Kidney epithelial cell (primary cell): ENCODE data around the gene PHYKPL. TPM values are rescaled to one million over a fixed set of nuclear protein-coding genes. Genes with fewer than 3 reads are reported as not detected.

Source experiments
- DNase-seq: peaks from one replicate; pipeline ENCODE4 v3.0.0-alpha.2; 2010; ENCODE audit warnings: low read depth
- H3K27me3 ChIP-seq: 2 replicates; pipeline ENCODE4 v1.6.0; 2011; ENCODE audit warnings: low read length; ENCODE audit not compliant: control insufficient read depth, insufficient read depth
- H3K36me3 ChIP-seq: 2 replicates; pipeline ENCODE4 v1.5.1; 2011; ENCODE audit warnings: low read length; ENCODE audit not compliant: control insufficient read depth, insufficient read depth
- H3K4me3 ChIP-seq: 2 replicates; pipeline ENCODE4 v1.5.1; 2011; ENCODE audit warnings: low read depth, mild to moderate bottlenecking, control low read depth, low read length
- total RNA-seq: library from RNA; depleted of rRNA; stranded (reverse); fragments of >200 nt; gene quantifications from 2 replicates; pipeline ENCODE4 v1.2.3, GENCODE V29; 2015
- TF ChIP-seq, protein P1 (sequence below): IDR thresholded peaks from 2 replicates; pipeline ENCODE4 v1.5.1; 2011; ENCODE audit warnings: mild to moderate bottlenecking, moderate library complexity, low read length, control low read depth, inconsistent platforms; ENCODE audit not compliant: insufficient read depth, poor library complexity, severe bottlenecking

Gene PHYKPL
- total RNA-seq, 1 donor from 2014 or later, result 18.7 TPM

DNA sequence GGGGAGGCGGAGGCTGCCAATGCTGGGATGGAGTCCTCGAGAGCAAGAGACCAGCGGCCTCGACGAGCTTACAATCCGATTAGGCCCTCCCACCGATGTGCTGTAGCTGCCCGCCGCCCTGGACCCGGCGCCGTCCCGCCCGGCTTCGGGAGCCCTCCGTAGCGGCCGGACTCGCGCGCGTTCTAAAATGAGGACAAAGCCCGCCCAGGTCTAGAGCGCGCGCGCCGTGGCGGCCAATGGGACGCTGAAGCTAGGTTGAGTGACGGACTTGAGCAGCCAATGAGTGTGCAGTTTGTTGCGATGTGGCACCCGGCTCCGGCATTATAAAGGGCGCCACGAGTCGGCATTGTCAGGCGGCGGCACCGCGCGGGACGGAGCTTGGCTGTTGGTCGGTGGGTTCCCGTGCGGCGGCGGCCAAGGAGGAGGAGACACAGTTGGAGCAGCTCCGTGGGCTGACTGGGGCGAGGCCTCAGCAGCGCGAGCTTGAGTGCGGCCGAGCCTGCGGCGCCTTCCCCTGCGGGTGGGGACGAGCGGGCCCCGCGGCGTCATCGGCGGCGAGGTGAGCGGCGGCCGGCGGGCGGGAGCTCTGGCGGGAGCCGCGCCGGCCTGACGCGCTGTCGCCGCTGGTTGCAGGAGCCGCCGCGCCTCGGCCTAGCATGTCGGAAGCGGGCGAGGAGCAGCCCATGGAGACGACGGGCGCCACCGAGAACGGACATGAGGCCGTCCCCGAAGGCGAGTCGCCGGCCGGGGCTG, 28.2 kb downstream of the PHYKPL start, which contains the start of gene HNRNPAB:
TSS of gene HNRNPAB (plus strand) at position 352 of the 753 bp plus-strand sequence. CDS start at position 657, 305 bp downstream.
- DNase-seq, result peak; percentile 64
- TF ChIP-seq, protein P1, sequence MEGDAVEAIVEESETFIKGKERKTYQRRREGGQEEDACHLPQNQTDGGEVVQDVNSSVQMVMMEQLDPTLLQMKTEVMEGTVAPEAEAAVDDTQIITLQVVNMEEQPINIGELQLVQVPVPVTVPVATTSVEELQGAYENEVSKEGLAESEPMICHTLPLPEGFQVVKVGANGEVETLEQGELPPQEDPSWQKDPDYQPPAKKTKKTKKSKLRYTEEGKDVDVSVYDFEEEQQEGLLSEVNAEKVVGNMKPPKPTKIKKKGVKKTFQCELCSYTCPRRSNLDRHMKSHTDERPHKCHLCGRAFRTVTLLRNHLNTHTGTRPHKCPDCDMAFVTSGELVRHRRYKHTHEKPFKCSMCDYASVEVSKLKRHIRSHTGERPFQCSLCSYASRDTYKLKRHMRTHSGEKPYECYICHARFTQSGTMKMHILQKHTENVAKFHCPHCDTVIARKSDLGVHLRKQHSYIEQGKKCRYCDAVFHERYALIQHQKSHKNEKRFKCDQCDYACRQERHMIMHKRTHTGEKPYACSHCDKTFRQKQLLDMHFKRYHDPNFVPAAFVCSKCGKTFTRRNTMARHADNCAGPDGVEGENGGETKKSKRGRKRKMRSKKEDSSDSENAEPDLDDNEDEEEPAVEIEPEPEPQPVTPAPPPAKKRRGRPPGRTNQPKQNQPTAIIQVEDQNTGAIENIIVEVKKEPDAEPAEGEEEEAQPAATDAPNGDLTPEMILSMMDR, result no peak
- Histone ChIP-seq H3K4me3 (peak within 1 kb of the TSS; percentile 84), H3K36me3 (peaks cover 5% of the 10 kb centered on the region), H3K27me3 (no peaks in the 10 kb centered on the region)

DNA sequence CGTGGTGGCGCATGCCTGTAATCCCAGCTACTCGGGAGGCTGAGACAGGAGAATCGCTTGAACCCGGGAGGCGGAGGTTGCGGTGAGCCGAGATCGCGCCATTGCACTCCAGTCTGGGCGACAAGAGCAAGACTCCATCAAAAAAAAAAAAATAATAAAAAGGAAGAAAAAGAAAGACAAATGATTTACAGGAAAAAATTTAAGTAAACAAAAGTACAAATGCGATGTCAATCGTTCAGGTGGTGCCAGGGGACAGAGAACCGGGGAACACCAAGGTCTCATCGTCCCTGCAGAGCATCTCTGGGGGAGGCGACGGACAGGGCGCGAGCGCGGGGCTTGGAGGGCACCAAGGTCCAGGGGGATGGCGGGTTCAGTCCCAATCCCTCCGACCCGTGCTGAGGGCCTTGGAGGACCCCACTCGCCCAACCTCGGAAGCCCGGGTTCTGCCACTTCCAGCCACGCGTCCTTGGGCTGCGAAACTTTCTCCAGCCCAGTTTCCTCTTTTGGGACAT, 28.9 kb downstream of the PHYKPL start:
- DNase-seq, result no peak
- Histone ChIP-seq H3K36me3 (peaks cover 4% of the 10 kb centered on the region), H3K4me3 (peak overlapping the region; percentile 84), H3K27me3 (no peaks in the 10 kb centered on the region)
- TF ChIP-seq, protein P1, result no peak

DNA sequence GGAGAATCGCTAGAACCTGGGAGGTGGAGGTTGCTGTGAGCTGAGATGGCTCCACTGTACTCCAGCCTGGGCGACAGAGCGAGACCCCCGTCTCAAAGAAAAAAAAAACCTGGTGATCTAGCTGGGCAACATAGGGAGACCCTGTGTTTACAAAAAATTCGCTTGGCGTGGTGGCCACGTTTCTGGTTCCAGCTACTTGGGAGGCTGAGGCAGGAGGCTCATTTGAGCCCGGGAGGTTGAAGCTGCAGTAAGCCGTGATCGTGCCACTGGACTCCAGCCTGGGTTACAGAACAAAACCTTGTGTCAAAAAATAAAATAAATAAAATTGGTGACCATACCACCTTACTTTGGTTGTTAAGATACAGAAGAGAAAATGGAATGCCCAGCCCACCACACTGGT, 30.1 kb downstream of the PHYKPL start:
- Histone ChIP-seq H3K36me3 (peaks cover 1% of the 10 kb centered on the region), H3K4me3 (no peak overlapping the region), H3K27me3 (no peaks in the 10 kb centered on the region)
- no peak for DNase-seq
- TF ChIP-seq, protein P1, result no peak

DNA sequence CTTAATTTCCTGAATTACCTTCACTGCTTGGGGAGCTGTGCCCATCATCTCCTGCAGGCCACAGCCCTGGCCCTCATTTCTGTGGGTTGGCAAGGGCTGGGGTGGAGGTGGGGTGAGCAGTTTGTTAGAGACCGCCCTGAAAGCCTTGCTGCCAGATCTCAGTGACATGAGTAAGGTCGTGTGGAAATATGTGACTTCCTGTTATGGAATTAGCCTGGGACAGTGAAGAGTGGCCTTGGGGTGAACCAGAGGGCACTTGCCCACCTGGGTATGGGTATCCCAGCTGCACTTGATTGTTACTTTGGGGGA, 30.7 kb downstream of the PHYKPL start:
- no peaks in the 10 kb centered on the region for H3K27me3 ChIP-seq
- no peak for DNase-seq
- no peak overlapping the region for H3K4me3 ChIP-seq
- TF ChIP-seq, protein P1, result no peak
- H3K36me3 ChIP-seq, result peaks cover 1% of the 10 kb centered on the region

DNA sequence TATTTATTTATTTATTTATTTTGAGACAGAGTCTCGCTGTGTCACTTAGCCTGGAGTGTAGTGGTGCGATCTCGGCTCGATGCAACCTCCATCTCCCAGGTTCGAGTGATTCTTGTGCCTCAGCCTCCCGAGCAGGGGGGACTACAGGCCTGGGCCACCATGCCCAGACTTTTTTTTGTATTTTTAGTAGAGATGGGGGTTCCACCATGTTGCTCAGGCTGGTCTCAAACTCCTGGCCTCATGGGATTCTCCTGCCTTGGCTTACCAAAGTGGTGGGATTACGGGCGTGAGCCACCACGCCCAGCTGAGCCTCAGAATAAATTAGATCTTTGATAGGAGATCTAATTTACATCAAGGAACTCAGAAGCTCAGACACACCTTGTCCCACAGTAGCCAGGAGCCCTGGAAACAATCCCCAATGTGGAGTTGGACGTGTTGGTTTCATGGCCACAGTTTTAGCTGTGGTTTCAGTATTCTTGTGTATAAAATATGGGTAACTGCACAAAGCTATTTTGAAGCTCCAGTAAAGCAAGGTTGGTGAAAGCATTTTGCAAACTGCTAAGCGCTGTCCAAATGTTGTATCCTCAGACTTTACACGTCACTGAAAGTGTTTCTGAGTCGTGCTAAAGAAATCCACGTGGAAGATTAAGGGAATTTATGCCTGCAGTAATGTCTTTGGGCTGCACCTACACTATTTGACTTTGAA, 31.2 kb downstream of the PHYKPL start:
- no peaks in the 10 kb centered on the region for H3K27me3 ChIP-seq
- H3K36me3 ChIP-seq, result peaks cover 1% of the 10 kb centered on the region
- H3K4me3 ChIP-seq, result no peak overlapping the region
- TF ChIP-seq, protein P1, result no peak
- no peak for DNase-seq
